Thyroid gland (tissue), 4 donors: ENCODE measurements around the gene MTFR2.

Experiments used
- CTCF ChIP-seq, 6 experiments: fragments of 200-600 bp in 3 of 6; fragments of 450-650 bp in 3 of 6; sonication (generic) in 3 of 6; IDR thresholded peaks; one replicate each; pipeline ENCODE4 v1.5.1; 2016 to 2019; ENCODE audit warnings: antibody characterized with exemption in 6 of 6, mild to moderate bottlenecking in 2 of 6, inconsistent platforms in 1 of 6, moderate library complexity in 1 of 6
- POLR2A ChIP-seq, 2 donors: fragments of 450-650 bp; IDR thresholded peaks; one replicate each; pipeline ENCODE4 v1.6.1; 2017; ENCODE audit warnings: antibody characterized with exemption in 2 of 2, mild to moderate bottlenecking in 2 of 2, moderate library complexity in 1 of 2

GRCh38 chr6:136235233-136235564 is 14.9 kb downstream of the MTFR2 start:
- TF ChIP-seq CTCF (IDR thresholded peaks at IDR 0.05), result no peak
- no peak for TF ChIP-seq POLR2A (IDR thresholded peaks at IDR 0.05)
